Calu3 (cell line): ENCODE data around the gene DARS2. TPM values are rescaled to one million over a fixed set of nuclear protein-coding genes. Genes with fewer than 3 reads are reported as not detected.

ENCODE experiments used
- BruUV-seq: library from RNA; stranded (reverse); fragments of 400-500 nt; replicated peaks from 2 replicates; lab custom pipeline; 2021; lab: Mats Ljungman, UMichigan
- CTCF ChIA-PET: fragments of 300-600 bp; sonication (Branson Sonifier 250); formaldehyde crosslinking; loops from one replicate; lab custom pipeline; 2022; ENCODE audit warnings: antibody characterized with exemption; lab: Charles Lee
- DNase-seq: peaks from one replicate; pipeline ENCODE4 v3.0.0; 2022
- H3K27ac Mint-ChIP-seq: one replicate; pipeline ENCODE4 v1.8.0; 2022; ENCODE audit warnings: mixed read lengths; ENCODE audit not compliant: unreplicated experiment
- H3K27me3 Mint-ChIP-seq: one replicate; pipeline ENCODE4 v1.8.0; 2022; ENCODE audit warnings: mixed read lengths; ENCODE audit not compliant: unreplicated experiment
- H3K36me3 Mint-ChIP-seq: one replicate; pipeline ENCODE4 v1.8.0; 2022; ENCODE audit warnings: mild to moderate bottlenecking, moderate library complexity, mixed read lengths; ENCODE audit not compliant: insufficient read depth, unreplicated experiment
- H3K4me1 Mint-ChIP-seq: one replicate; pipeline ENCODE4 v1.8.0; 2022; ENCODE audit warnings: mild to moderate bottlenecking, low read depth, mixed read lengths; ENCODE audit not compliant: unreplicated experiment
- H3K4me3 Mint-ChIP-seq: one replicate; pipeline ENCODE4 v1.8.0; 2022; ENCODE audit warnings: mild to moderate bottlenecking, low read depth, moderate library complexity, mixed read lengths; ENCODE audit not compliant: unreplicated experiment
- H3K9me3 Mint-ChIP-seq: one replicate; pipeline ENCODE4 v1.8.0; 2022; ENCODE audit warnings: low read depth, mixed read lengths; ENCODE audit not compliant: unreplicated experiment
- intact Hi-C: fragments of 100-400 bp; cut with micrococcal nuclease; formaldehyde crosslinking; loops from one replicate; pipeline ENCODE4 v1.10.0; 2022; ENCODE audit not compliant: unreplicated experiment
- total RNA-seq: library from RNA; stranded (reverse); gene quantifications from 2 replicates; pipeline ENCODE4 v1.2.3, GENCODE V29; 2022
- TF ChIP-seq, protein P1 (sequence below): fragments of 200-600 bp; IDR thresholded peaks from one replicate; pipeline ENCODE4 v1.8.0; 2022; ENCODE audit warnings: antibody characterized with exemption; ENCODE audit not compliant: unreplicated experiment

Gene DARS2
- total RNA-seq, 1 experiment from 2014 or later, result 56.3 TPM

DNA sequence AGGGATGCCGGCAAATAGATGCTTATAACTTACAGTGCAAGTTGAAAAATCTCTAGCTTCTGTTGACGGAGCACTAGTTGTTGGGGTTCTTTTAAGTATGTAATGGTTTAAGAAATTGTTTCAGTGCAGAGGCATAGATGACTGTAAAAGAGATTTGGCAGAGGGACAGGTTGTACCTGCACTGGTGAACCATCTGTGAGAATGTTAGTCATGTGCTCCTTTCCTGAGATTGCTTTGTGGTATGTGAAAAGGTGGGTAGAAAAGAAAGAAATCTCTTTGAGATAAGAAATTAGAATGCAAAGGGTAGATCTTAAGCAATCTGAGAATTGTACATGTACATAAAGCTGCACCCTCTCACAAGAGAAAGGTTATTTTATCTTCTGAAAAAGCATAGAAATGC lies 63.2 kb downstream of the DARS2 start:
- BruUV-seq, result no TSS peak
- H3K27me3 Mint-ChIP-seq, result no peaks in the 10 kb centered on the region
- no peaks in the 10 kb centered on the region for H3K4me1 Mint-ChIP-seq
- no peak for DNase-seq
- H3K9me3 Mint-ChIP-seq, result no peaks in the 10 kb centered on the region
- H3K36me3 Mint-ChIP-seq, result no peaks in the 10 kb centered on the region
- H3K4me3 Mint-ChIP-seq, result no peak overlapping the region
- H3K27ac Mint-ChIP-seq, result no peak overlapping the region
- CTCF ChIA-PET, result no interaction called here
- intact Hi-C loops, result no loop called here
- TF ChIP-seq, protein P1, sequence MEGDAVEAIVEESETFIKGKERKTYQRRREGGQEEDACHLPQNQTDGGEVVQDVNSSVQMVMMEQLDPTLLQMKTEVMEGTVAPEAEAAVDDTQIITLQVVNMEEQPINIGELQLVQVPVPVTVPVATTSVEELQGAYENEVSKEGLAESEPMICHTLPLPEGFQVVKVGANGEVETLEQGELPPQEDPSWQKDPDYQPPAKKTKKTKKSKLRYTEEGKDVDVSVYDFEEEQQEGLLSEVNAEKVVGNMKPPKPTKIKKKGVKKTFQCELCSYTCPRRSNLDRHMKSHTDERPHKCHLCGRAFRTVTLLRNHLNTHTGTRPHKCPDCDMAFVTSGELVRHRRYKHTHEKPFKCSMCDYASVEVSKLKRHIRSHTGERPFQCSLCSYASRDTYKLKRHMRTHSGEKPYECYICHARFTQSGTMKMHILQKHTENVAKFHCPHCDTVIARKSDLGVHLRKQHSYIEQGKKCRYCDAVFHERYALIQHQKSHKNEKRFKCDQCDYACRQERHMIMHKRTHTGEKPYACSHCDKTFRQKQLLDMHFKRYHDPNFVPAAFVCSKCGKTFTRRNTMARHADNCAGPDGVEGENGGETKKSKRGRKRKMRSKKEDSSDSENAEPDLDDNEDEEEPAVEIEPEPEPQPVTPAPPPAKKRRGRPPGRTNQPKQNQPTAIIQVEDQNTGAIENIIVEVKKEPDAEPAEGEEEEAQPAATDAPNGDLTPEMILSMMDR, result no peak

GRCh38 chr1:173888749-173889148 lies 64.3 kb downstream of the DARS2 start:
- Mint-ChIP-seq H3K4me3 (no peak overlapping the region), H3K9me3 (no peaks in the 10 kb centered on the region), H3K36me3 (no peaks in the 10 kb centered on the region), H3K4me1 (no peaks in the 10 kb centered on the region), H3K27me3 (no peaks in the 10 kb centered on the region), H3K27ac (no peak overlapping the region)
- DNase-seq, result no peak
- intact Hi-C loops, result no loop called here
- TF ChIP-seq, protein P1, result no peak
- CTCF ChIA-PET, result no interaction called here
- no TSS peak for BruUV-seq

DNA sequence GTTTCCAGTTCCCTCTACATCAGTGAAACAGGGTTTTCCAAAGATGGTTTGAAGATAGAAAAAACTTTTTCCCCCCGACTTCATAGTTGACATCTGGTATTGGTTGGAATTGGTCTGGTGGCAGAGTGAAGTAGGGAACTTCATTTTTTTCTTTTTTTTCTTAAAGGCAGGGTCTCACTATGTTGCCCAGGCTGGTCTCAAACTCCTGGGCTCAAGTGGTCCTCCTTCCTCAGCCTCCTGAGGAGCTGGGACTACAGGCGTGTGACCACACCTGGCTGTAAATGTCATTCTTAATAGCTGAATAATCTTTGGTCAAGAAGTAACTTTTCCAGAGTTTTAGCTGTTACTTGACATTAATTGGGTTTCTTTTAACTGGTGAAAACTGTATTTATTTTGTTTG lies 65.4 kb downstream of the DARS2 start:
- intact Hi-C loops, result no loop called here
- CTCF ChIA-PET, result interaction anchor here (0.5 kb wide), 1 partner anchor 498 kb away, joined by 3 read pairs; no protein-coding TSS in a partner anchor
- H3K36me3 Mint-ChIP-seq, result no peaks in the 10 kb centered on the region
- no peak for DNase-seq
- no peaks in the 10 kb centered on the region for H3K9me3 Mint-ChIP-seq
- no peaks in the 10 kb centered on the region for H3K4me1 Mint-ChIP-seq
- no TSS peak for BruUV-seq
- no peak overlapping the region for H3K27ac Mint-ChIP-seq
- no peak overlapping the region for H3K4me3 Mint-ChIP-seq
- TF ChIP-seq, protein P1, result no peak
- H3K27me3 Mint-ChIP-seq, result no peaks in the 10 kb centered on the region

- H3K4me3 Mint-ChIP-seq, result no peak overlapping the region
- intact Hi-C loops, result no loop called here
- BruUV-seq, result no TSS peak
Observed at GRCh38 chr1:173893611-173894010, 69.1 kb downstream of the DARS2 start.

More at GRCh38 chr1:173893611-173894010, 69.1 kb downstream of the DARS2 start:
- CTCF ChIA-PET, result no interaction called here
- Mint-ChIP-seq H3K4me1 (no peaks in the 10 kb centered on the region), H3K27ac (no peak overlapping the region), H3K36me3 (no peaks in the 10 kb centered on the region), H3K27me3 (no peaks in the 10 kb centered on the region), H3K9me3 (no peaks in the 10 kb centered on the region)
- no peak for DNase-seq
- TF ChIP-seq, protein P1, result no peak
